DLD1 (cell line): ENCODE results near the gene KRT8.
"Not testable (repeated sequence)": the region's sequence is repeated elsewhere in the genome, so short reads cannot be mapped to it uniquely, and the experiment has no call there.

ENCODE experiments used
- in situ Hi-C: cut with HindIII; loops from 2 replicates; pipeline ENCODE4 v1.10.0; 2017; ENCODE audit warnings: low sequenced_read_pairs

KRT8 gene

DNA sequence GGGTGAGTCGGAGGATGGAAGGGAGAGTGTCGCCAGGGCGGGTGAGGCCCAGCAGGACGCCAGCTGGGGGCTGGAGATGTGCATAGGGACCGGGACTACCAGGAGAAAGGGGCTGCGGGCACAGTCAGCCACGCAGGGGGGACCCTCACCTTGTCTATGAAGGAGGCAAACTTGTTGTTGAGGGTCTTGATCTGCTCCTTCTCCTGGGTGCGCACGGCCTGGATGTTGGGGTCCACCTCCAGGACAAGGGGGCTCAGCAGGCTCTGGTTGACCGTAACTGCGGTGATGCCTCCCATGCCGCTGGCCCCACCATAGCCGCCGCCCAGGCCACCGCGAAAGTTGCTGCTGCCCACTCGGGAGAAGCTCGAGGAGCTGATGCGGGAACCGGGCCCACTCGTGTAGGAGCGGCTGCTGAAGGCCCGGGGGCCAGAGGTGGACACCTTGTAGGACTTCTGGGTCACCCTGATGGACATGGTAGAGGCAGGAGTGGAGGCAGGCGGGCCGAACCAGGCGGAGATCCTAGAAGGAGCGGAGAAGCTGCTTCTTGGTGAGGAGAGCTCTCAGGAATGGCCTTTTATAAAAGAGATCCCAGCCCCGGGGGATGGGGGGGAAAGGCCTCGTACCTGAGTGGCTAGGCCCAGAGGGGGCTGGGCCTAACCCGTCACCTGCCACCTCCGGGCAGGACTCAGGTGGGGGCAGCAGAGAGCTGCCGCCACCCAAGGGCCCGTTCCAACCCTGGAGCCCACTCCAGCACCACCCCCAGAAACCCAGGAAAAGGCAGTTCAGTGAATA is at the start of gene KRT8:
Gene KRT8, minus strand, starts transcription at position 568 of the 792 bp plus-strand sequence. Its CDS starts 95 bp downstream, at position 473.
- in situ Hi-C loops = not testable (repeated sequence)

GRCh38 chr12:52953181-52953841 is 48.4 kb upstream of the KRT8 start:
- in situ Hi-C loops = no loop called here

DNA sequence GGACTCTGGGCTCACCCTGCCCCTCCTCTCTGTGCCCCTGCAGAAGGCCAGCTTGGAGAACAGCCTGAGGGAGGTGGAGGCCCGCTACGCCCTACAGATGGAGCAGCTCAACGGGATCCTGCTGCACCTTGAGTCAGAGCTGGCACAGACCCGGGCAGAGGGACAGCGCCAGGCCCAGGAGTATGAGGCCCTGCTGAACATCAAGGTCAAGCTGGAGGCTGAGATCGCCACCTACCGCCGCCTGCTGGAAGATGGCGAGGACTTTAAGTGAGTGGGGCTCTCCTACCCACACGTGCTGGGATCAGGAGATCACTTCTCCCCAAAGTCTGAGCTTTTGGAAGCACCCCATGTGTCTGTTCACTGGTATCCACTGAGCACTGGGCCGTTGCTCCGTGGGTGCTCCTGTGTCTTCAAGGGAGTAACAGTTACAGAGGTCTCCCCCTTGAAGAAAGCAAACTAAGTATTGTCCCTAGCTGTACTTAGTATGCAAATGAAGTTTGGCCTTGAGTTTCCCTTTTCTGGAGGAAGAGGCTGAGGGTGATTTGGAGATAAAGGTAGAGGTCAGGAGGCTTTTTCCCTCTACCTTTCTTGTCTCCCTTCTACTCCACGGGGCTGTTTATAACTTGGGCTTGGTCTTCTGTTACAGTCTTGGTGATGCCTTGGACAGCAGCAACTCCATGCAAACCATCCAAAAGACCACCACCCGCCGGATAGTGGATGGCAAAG is 47.4 kb upstream of the KRT8 start:
- in situ Hi-C loops = no loop called here

- in situ Hi-C loops = no loop called here
Measured at GRCh38 chr12:52951640-52952039, 46.8 kb upstream of the KRT8 start.

GRCh38 chr12:52951126-52951525 is 46.2 kb upstream of the KRT8 start:
- in situ Hi-C loops = no loop called here

GRCh38 chr12:52950553-52950952 is 45.7 kb upstream of the KRT8 start:
- in situ Hi-C loops = no loop called here

DNA sequence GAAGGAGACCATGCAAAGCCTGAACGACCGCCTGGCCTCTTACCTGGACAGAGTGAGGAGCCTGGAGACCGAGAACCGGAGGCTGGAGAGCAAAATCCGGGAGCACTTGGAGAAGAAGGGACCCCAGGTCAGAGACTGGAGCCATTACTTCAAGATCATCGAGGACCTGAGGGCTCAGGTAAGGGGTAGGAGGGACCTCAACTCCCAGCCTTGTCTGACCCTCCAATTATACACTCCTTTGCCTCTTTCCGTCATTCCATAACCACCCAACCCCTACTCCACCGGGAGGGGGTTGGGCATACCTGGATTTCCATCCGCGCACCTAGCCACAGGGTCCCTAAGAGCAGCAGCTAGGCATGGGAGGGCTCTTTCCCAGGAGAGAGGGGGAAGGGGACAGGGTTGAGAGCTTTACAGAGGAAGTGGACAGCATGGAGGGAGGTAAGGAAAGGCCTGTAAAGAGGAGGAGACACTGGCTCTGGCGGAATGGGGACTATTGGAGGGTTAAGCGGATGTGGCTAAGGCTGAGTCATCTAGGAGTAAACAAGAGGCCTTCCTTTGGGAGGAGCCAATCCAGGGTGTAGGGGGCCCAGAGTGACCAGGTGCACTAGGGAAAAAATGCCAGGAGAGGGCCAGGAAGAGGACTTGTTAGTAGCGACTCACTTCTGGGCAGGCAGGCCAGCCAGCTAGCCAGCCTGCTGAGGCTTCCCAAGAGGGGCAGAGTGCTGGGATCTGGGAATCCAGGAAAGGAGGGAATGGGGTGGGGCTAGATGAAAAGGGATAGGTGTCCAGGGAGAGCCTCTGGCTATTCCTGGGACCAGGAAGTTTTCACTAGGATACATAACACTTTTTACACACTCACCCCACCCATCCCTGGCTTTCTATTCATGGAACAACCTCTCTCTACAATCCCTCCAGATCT is 44.8 kb upstream of the KRT8 start:
- in situ Hi-C loops = no loop called here

- in situ Hi-C loops = no loop called here
Measured at GRCh38 chr12:52947738-52948423, 43.0 kb upstream of the KRT8 start.

DNA sequence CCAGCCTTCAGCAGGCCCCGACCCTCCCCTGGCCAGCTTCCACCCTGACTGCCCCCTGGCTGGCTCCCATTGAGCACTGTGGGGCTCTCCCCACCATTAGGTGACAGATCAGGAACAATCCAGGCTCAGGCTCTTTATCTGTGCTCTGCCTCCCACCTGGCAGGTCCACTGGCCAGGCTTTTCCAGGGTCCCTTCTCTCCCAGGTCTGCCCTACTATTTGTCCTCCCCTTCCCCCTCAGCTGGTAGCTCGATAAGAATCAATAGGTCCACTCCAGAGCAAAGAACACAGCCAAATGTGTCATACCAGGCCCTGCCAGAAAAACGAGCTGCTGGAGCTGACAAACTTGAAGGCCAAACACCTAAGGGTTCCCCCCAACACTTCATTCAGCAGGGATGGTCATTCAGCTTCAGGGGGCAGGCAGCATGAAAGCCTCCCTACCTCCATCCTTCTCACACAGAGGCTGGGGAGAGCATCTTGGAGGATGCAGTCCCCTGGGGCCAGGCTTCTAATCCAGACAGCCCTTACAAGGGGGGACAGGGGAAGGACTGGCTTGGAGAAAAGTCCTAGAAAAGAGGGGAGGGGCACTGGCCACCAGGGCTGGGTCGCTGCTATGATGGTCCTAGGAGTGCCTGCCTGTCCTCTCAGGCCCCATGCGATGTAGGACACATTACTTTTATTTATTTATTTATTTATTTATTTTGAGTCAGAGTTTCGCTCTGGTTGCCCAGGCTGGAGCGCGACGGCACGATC is 42.1 kb upstream of the KRT8 start:
- in situ Hi-C loops = no loop called here

GRCh38 chr12:52946334-52946733 is 41.5 kb upstream of the KRT8 start:
- in situ Hi-C loops = no loop called here

DNA sequence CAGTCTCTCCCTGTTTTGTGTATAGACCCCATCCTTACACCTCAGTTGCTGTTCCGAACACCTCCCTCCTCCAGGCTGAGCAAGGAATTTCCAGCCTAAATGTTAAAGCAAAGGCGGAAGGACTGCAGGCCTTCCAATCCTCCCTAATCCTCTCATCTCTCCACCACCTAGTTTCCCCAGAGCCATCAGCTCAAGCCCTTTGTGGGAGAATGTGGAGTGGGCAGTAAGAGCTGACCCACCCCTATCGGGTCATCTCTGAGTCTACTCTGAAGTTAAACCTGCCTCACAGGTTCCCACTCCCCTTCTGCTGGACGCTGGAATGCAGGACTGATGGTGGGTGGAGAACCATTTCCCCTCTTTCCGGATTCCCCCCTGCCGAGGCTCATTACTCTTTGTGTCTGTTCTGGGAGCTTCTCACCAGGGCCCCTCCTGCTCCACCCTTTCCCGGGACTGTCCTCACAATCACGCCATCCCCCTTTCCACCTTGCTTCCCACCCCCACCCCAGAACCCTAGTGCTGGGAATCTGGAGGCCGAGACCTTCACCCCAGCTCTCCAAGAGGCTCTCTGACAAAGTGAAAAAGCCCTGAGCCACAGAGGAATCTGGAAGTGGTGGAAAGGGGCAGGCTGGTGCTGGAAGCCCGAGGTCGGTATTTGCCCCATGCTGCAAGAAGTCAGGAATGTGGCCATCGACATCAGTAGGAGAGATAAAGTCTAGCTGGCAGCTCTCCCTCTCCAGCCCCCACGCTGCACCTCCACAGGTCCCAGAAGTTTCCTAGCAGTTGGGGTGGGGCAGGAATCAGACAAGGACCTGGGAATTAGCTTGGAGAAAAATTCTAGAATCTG is 40.7 kb upstream of the KRT8 start:
- in situ Hi-C loops = no loop called here

DNA sequence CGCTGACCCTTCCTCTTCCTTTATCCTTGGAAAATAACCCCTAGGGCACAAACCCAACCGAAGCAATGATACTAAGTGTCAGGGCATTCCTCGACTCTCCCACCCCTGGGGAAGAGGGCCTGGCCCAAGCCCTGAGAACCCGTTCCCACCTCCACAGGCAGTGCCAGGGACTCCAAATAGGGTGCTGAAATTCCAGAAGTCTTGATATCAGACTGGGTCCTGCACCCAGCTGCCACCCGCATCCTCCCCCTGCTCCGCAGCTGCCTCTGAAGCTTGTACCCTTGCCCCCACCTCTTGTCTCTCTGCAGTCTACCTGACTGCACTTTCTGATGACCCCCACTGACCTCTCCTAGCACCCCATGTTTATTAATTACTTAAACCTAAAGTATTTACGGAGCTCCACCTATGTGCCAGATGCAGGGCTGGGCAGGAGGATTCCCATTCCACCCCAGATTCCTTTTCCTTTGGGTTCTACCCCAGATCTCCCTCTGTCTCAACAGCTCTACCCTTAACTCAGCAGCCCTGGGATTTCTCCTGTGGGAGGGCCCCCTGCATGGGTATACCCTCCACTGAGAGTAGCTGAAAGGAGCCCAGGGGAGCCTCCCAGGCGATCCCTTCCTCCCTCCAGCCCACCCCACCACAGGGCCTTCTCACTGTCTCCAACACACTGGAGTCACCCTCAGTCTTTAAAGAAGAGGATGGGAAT is 40.0 kb upstream of the KRT8 start:
- in situ Hi-C loops = no loop called here

DNA sequence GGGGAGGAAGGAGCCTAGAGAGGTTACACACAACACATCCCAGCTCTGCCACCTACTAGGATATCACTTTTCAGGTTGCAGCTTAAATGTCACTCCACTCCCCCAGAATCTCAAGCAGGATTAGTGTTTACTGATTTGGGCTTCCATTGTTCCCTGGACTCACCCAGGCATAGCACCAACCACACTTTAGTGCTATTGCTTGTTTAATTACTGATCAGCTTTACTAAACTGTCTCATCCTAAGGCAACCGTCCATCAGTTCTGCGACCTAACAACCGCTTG is 38.0 kb upstream of the KRT8 start:
- in situ Hi-C loops = no loop called here

- in situ Hi-C loops = no loop called here
Measured at GRCh38 chr12:52942066-52942900, 37.4 kb upstream of the KRT8 start.

DNA sequence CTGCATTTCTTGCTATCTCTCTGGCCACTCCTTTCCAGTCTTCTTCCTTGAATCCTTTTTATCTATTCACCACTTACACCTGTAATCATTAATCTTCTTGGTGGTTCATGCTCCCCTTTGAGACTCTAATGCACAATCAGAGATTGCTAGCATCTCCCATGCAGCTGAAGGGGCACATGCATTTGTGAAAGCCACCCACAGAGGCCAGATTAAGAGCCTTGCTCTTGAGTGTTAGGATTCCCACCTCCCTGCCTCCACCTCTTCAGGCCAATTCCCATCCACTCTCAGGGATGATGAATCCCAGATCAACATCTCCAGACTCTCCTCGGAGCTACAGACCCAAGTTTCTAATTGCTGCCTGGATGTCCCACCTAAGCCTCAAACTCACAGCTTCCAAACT is 24.7 kb upstream of the KRT8 start:
- in situ Hi-C loops = no loop called here

DNA sequence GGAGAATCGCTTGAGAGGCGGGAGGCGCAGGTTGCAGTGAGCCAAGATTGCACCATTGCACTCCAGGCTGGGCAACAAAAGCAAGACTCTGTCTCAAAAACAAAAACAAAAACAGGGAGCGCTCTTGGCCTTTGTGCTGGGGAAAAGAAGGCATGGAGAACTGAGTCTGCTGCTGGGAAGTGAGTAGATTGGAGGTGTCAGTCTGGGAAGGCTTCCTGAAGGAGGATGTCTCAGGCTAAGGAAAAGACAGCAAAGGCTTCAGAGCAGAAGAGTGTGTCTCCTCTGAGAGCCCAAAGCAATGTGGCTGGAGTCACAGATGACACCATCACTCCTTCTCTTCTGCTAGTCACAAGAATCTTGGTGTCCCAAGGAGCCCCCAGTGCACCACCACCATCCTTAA is 23.1 kb upstream of the KRT8 start:
- in situ Hi-C loops = no loop called here

GRCh38 chr12:52926596-52927234 is 21.8 kb upstream of the KRT8 start:
- in situ Hi-C loops = no loop called here
